Endothelial cell of umbilical vein (primary cell): ENCODE data around the gene TMEM255A. TPM values are rescaled to one million over a fixed set of nuclear protein-coding genes. Genes with fewer than 3 reads are reported as not detected.

Source experiments
- BruUV-seq: library from RNA; stranded (reverse); fragments of 400-500 nt; replicated peaks from 2 replicates; lab custom pipeline; 2021; lab: Mats Ljungman, UMichigan
- CTCF ChIA-PET: fragments of 300-600, 350-600 bp; sonication (Branson Sonifier 250); formaldehyde crosslinking; loops from one replicate; lab custom pipeline; 2021; ENCODE audit warnings: antibody characterized with exemption, inconsistent platforms; lab: Charles Lee
- POLR2A ChIA-PET: fragments of 300-600, 350-600 bp; sonication (Branson Sonifier 250); formaldehyde crosslinking; loops from one replicate; lab custom pipeline; 2021; ENCODE audit warnings: antibody characterized with exemption, inconsistent platforms; lab: Charles Lee
- DNase-seq: peaks from one replicate; pipeline ENCODE4 v3.0.0-alpha.2; 2011; ENCODE audit warnings: low read depth, low spot score
- FAIRE-seq: peaks from 2 replicates; lab custom pipeline; 2011; peaks lifted over from hg19 to GRCh38; lab: Jason Lieb, UNC
- H2AFZ ChIP-seq: 2 replicates; pipeline ENCODE4 v1.6.0; 2012; ENCODE audit warnings: low read depth, low read length, control low read depth, inconsistent platforms
- H3K27ac ChIP-seq: 2 replicates; pipeline ENCODE4 v1.5.1; 2011; ENCODE audit warnings: low read depth, mild to moderate bottlenecking, control low read depth, low read length, moderate library complexity; ENCODE audit not compliant: insufficient read depth
- H3K27me3 ChIP-seq, 2 experiments: 2 replicates each; pipeline versions ENCODE4 v1.6.0 to v1.6.1; 2011; ENCODE audit warnings: low read length in 2 of 2, mixed read lengths in 1 of 2; ENCODE audit not compliant: control insufficient read depth in 2 of 2, insufficient read depth in 2 of 2
- H3K36me3 ChIP-seq, 2 experiments: 2 replicates in 1 of 2; 3 replicates in 1 of 2; pipeline ENCODE4 v1.5.1; 2011; ENCODE audit warnings: low read length in 2 of 2, mild to moderate bottlenecking in 1 of 2, moderate library complexity in 1 of 2; ENCODE audit not compliant: control insufficient read depth in 2 of 2, insufficient read depth in 2 of 2; ENCODE audit errors: extremely low read depth in 1 of 2
- H3K4me1 ChIP-seq: 3 replicates; pipeline ENCODE4 v1.5.1; 2011; ENCODE audit warnings: mild to moderate bottlenecking, low read length; ENCODE audit not compliant: control insufficient read depth, insufficient read depth; ENCODE audit errors: extremely low read depth
- H3K4me2 ChIP-seq: 2 replicates; pipeline ENCODE4 v1.6.1; 2011; ENCODE audit warnings: low read length, control low read depth, mixed read lengths; ENCODE audit not compliant: insufficient read depth
- H3K4me3 ChIP-seq, 3 experiments: fragments of 200-600 bp in 1 of 3; sonication (generic), shearing (Covaris generic) in 1 of 3; replicated peaks in 1 of 3; 2 replicates each; pipeline ENCODE4 v1.5.1; 2011 to 2016; ENCODE audit warnings: control low read depth in 3 of 3, low read length in 3 of 3, mild to moderate bottlenecking in 2 of 3, inconsistent platforms in 1 of 3, low read depth in 1 of 3, moderate library complexity in 1 of 3; ENCODE audit not compliant: insufficient read depth in 1 of 3
- H3K79me2 ChIP-seq: 2 replicates; pipeline ENCODE4 v1.6.0; 2012; ENCODE audit warnings: low read length, inconsistent platforms; ENCODE audit not compliant: control insufficient read depth, insufficient read depth
- H3K9ac ChIP-seq: replicated peaks from 2 replicates; pipeline ENCODE3; 2011; ENCODE audit warnings: low read length, control low read depth; ENCODE audit not compliant: insufficient read depth; ENCODE audit errors: extremely low read depth
- H3K9me1 ChIP-seq: replicated peaks from 3 replicates; pipeline ENCODE4 v1.6.0; 2011; ENCODE audit warnings: mild to moderate bottlenecking, low read length; ENCODE audit not compliant: control insufficient read depth, insufficient read depth; ENCODE audit errors: extremely low read depth
- H3K9me3 ChIP-seq: replicated peaks from 2 replicates; pipeline ENCODE4 v1.5.1; 2012; ENCODE audit warnings: low read length, inconsistent platforms; ENCODE audit not compliant: control insufficient read depth, insufficient read depth
- H4K20me1 ChIP-seq: replicated peaks from 2 replicates; pipeline ENCODE3; 2011; ENCODE audit warnings: mild to moderate bottlenecking, low read length; ENCODE audit not compliant: control insufficient read depth, insufficient read depth; ENCODE audit errors: extremely low read depth
- EZH2 ChIP-seq: IDR thresholded peaks from 2 replicates; pipeline ENCODE4 v1.6.1; 2012; ENCODE audit warnings: borderline replicate concordance, low read depth, mild to moderate bottlenecking, moderate library complexity, low read length, inconsistent platforms; ENCODE audit not compliant: severe bottlenecking
- FOS ChIP-seq: IDR thresholded peaks from 2 replicates; pipeline ENCODE4 v1.6.1; 2011; ENCODE audit warnings: mild to moderate bottlenecking, low read length, moderate library complexity, borderline replicate concordance; ENCODE audit not compliant: insufficient read depth
- GATA2 ChIP-seq: IDR thresholded peaks from 2 replicates; pipeline ENCODE4 v1.7.0; 2011; ENCODE audit warnings: low read depth, mild to moderate bottlenecking, moderate library complexity, mixed read lengths, low read length; ENCODE audit not compliant: insufficient read length, insufficient read depth
- JUN ChIP-seq: IDR thresholded peaks from 2 replicates; pipeline ENCODE4 v1.6.1; 2011; ENCODE audit warnings: borderline replicate concordance, low read depth; ENCODE audit not compliant: insufficient read length, insufficient read depth
- MYC ChIP-seq: IDR thresholded peaks from one replicate; pipeline ENCODE4 v1.6.1; 2011; ENCODE audit warnings: mild to moderate bottlenecking, low read depth, low read length
- POLR2A ChIP-seq: IDR thresholded peaks from 2 replicates; pipeline ENCODE4 v1.6.1; 2012; ENCODE audit warnings: low read depth, mild to moderate bottlenecking, control low read depth, low read length
- POLR2AphosphoS5 ChIP-seq: IDR thresholded peaks from 2 replicates; pipeline ENCODE4 v1.6.1; 2012; ENCODE audit warnings: low read depth, mild to moderate bottlenecking, control low read depth, low read length, moderate library complexity; ENCODE audit not compliant: insufficient read depth
- dilution Hi-C: fragments of 300-500 bp; cut with MboI; formaldehyde crosslinking; loops from one replicate; pipeline ENCODE4 v1.15.0; 2019; ENCODE audit warnings: low sequenced_read_pairs; ENCODE audit not compliant: extremely low pct_ligation_motif_present
- intact Hi-C: fragments of 100-400 bp; cut with micrococcal nuclease; formaldehyde crosslinking; loops from one replicate; pipeline ENCODE4 v1.10.0; 2022
- polyA plus RNA-seq, 4 experiments: library from polyadenylated mRNA; depleted of rRNA in 3 of 4; stranded (reverse) in 3 of 4; unstranded in 1 of 4; fragments of >200 nt; gene quantifications; 2 replicates each; pipeline versions ENCODE4 v1.2.1 to v1.2.3, GENCODE V29; 2011 to 2012; ENCODE audit warnings: missing spikeins in 1 of 4
- total RNA-seq: library from RNA; stranded (reverse); gene quantifications from 2 replicates; pipeline ENCODE4 v1.2.3, GENCODE V29; 2021
- TF ChIP-seq, protein P1 (sequence below), 2 donors: IDR thresholded peaks; 1 replicate in 1 of 2; 2 replicates in 1 of 2; pipeline ENCODE4 v1.5.1; 2011; ENCODE audit warnings: low read length in 2 of 2, mild to moderate bottlenecking in 2 of 2, moderate library complexity in 2 of 2, control low read depth in 1 of 2, inconsistent platforms in 1 of 2, low read depth in 1 of 2; ENCODE audit not compliant: insufficient read depth in 1 of 2; ENCODE audit errors: extremely low read depth in 1 of 2
- TF ChIP-seq, protein P2 (sequence below): IDR thresholded peaks from 2 replicates; pipeline ENCODE4 v1.6.1; 2011; ENCODE audit not compliant: insufficient read depth, insufficient read length

Gene TMEM255A
- total and polyA plus RNA-seq, 2 donors (not counting 3 experiments of a cell fraction or from before 2014, with no cell fraction given), result not detected

DNA sequence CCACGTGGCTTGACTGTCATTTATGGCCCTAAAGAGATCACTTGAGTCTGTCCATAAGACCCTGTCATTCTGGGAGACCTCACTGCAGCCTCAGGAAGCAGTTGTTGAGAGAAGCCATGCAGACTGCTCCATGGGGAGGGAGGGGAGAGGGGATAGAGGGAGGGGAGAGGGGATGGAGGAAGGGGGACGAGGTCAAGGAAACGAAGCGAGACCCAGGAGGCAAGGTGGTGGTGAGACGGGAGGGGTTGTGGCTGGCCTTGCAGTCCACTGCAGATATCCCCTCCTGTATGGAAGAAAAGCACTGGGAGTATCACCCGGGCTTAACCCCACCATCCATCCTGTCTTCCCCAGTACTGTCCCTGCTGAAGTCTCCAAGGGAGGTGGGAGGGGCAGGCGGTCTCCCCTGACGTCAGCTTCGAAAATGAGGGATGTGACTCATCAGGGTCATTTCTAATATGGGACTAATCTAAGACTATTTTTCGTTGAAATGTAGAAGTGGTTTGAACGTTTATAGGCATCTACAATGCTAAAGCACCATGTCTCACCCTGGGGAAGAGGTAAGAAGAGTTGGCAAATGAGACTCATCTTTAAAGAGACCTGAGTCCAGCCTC, 5.6 kb downstream of the TMEM255A start:
- no peaks in the 10 kb centered on the region for H3K4me1 ChIP-seq
- DNase-seq, result no peak
- H3K79me2 ChIP-seq, result no peaks in the 10 kb centered on the region
- TF ChIP-seq FOS (no peak), MYC (no peak), GATA2 (no peak), JUN (no peak), POLR2A (no peak)
- TF ChIP-seq, protein P1, sequence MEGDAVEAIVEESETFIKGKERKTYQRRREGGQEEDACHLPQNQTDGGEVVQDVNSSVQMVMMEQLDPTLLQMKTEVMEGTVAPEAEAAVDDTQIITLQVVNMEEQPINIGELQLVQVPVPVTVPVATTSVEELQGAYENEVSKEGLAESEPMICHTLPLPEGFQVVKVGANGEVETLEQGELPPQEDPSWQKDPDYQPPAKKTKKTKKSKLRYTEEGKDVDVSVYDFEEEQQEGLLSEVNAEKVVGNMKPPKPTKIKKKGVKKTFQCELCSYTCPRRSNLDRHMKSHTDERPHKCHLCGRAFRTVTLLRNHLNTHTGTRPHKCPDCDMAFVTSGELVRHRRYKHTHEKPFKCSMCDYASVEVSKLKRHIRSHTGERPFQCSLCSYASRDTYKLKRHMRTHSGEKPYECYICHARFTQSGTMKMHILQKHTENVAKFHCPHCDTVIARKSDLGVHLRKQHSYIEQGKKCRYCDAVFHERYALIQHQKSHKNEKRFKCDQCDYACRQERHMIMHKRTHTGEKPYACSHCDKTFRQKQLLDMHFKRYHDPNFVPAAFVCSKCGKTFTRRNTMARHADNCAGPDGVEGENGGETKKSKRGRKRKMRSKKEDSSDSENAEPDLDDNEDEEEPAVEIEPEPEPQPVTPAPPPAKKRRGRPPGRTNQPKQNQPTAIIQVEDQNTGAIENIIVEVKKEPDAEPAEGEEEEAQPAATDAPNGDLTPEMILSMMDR (IDR thresholded peaks at IDR 0.05; ENCODE audit: extremely low read depth in 1 of 2, insufficient read depth in 1 of 2, low read depth in 1 of 2, low read length in 2 of 2), result no peak
- no peak overlapping the region for H3K4me2 ChIP-seq
- no peak overlapping the region for H3K4me3 ChIP-seq
- H3K9me1 ChIP-seq, result no peaks in the 10 kb centered on the region
- POLR2A ChIA-PET, result no interaction called here
- no peak overlapping the region for H3K27ac ChIP-seq
- no peak overlapping the region for H3K9ac ChIP-seq
- intact Hi-C loops (no loop called here), dilution Hi-C loops (no loop called here)
- CTCF ChIA-PET, result no interaction called here
- no peaks in the 10 kb centered on the region for H4K20me1 ChIP-seq
- H3K9me3 ChIP-seq, result no peaks in the 10 kb centered on the region
- no peaks in the 10 kb centered on the region for H3K36me3 ChIP-seq
- H2AFZ ChIP-seq, result no peak overlapping the region
- no peak for FAIRE-seq
- peaks cover 29 to 32% of the 10 kb centered on the region in 2 experiments for H3K27me3 ChIP-seq
- BruUV-seq, result no TSS peak

DNA sequence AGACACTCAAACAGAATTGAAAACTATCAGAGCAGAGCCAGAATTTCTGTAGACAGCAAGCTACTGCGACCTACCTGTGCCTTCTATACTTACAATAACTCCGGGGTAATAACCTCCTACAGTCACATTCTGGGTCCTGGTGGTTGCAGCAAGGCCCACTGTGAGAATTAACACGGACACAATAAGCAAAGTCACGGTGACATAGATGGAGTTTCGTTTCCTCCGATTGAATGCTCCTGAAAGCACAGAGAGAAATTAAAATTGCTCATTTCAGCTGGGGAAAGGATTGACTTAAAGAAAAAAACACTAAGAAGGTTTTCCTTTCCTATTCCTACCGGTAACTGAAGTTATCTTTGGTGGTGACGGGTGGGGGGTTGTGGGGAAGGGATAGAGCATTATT, 7.0 kb downstream of the TMEM255A start:
- no peak overlapping the region for H3K27ac ChIP-seq
- ChIA-PET CTCF (no interaction called here), POLR2A (no interaction called here)
- H3K9me1 ChIP-seq, result no peaks in the 10 kb centered on the region
- no peaks in the 10 kb centered on the region for H3K79me2 ChIP-seq
- no peaks in the 10 kb centered on the region for H3K9me3 ChIP-seq
- no peak overlapping the region for H3K4me2 ChIP-seq
- no peaks in the 10 kb centered on the region for H3K4me1 ChIP-seq
- H2AFZ ChIP-seq, result no peak overlapping the region
- BruUV-seq, result no TSS peak
- H3K36me3 ChIP-seq, result no peaks in the 10 kb centered on the region
- no peak overlapping the region for H3K9ac ChIP-seq
- H4K20me1 ChIP-seq, result no peaks in the 10 kb centered on the region
- FAIRE-seq (no peak), DNase-seq (no peak)
- TF ChIP-seq MYC, result no peak
- TF ChIP-seq POLR2A, result no peak
- no peak for TF ChIP-seq JUN
- no peak for TF ChIP-seq POLR2AphosphoS5
- TF ChIP-seq FOS, result no peak
- no peak for TF ChIP-seq EZH2
- TF ChIP-seq, protein P2, sequence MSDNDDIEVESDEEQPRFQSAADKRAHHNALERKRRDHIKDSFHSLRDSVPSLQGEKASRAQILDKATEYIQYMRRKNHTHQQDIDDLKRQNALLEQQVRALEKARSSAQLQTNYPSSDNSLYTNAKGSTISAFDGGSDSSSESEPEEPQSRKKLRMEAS, result no peak
- TF ChIP-seq GATA2, result no peak
- TF ChIP-seq, protein P1 (IDR thresholded peaks at IDR 0.05; ENCODE audit: extremely low read depth in 1 of 2, insufficient read depth in 1 of 2, low read depth in 1 of 2, low read length in 2 of 2), result no peak
- dilution Hi-C loops (no loop called here), intact Hi-C loops (no loop called here)
- no peak overlapping the region for H3K4me3 ChIP-seq
- H3K27me3 ChIP-seq, result peaks cover 22 to 24% of the 10 kb centered on the region in 2 experiments
